Natural killer cell (primary cell): ENCODE measurements around the gene ALLC. TPM values are rescaled to one million over a fixed set of nuclear protein-coding genes. Genes with fewer than 3 reads are reported as not detected.

Experiments
- ATAC-seq, 3 donors: fragments of 150-1000 bp in 2 of 3; fragments of 200-7000 bp in 1 of 3; cut with Tn5 transposase; 1 replicate in 1 of 3; 2 replicates in 2 of 3; pipeline ENCODE4 v1.10.0; 2021; ENCODE audit warnings: mild to moderate bottlenecking in 2 of 3, moderate library complexity in 2 of 3
- DNase-seq, 2 donors: peaks; one replicate each; pipeline versions ENCODE4 v3.0.0 to v3.0.0-alpha.2; 2013 to 2021; ENCODE audit warnings: mixed read lengths in 1 of 2
- H3K27ac ChIP-seq: one replicate; pipeline ENCODE4 v1.5.1; 2013; ENCODE audit warnings: mild to moderate bottlenecking, low read length
- H3K27me3 ChIP-seq: one replicate; pipeline ENCODE4 v1.6.1; 2013; ENCODE audit warnings: low read length; ENCODE audit not compliant: control insufficient read depth, insufficient read depth
- H3K36me3 ChIP-seq: one replicate; pipeline ENCODE4 v1.6.1; 2013; ENCODE audit warnings: low read length; ENCODE audit not compliant: control insufficient read depth, insufficient read depth
- H3K4me1 ChIP-seq: one replicate; pipeline ENCODE4 v1.6.1; 2013; ENCODE audit warnings: low read length; ENCODE audit not compliant: control insufficient read depth, insufficient read depth
- H3K4me3 ChIP-seq: one replicate; pipeline ENCODE4 v1.5.1; 2013; ENCODE audit warnings: low read length
- H3K9me3 ChIP-seq: one replicate; pipeline ENCODE4 v1.6.1; 2013; ENCODE audit warnings: low read length; ENCODE audit not compliant: control insufficient read depth, insufficient read depth
- H3K27ac Mint-ChIP-seq, 2 donors: one replicate each; pipeline ENCODE4 v1.8.0; 2022; ENCODE audit warnings: mild to moderate bottlenecking in 2 of 2, mixed read lengths in 2 of 2, moderate library complexity in 1 of 2
- H3K27me3 Mint-ChIP-seq, 2 donors: one replicate each; pipeline ENCODE4 v1.8.0; 2022; ENCODE audit warnings: low read depth in 2 of 2, mixed read lengths in 2 of 2
- H3K36me3 Mint-ChIP-seq: one replicate; pipeline ENCODE4 v1.8.0; 2022; ENCODE audit warnings: mixed read lengths
- H3K4me1 Mint-ChIP-seq, 2 donors: one replicate each; pipeline ENCODE4 v1.8.0; 2022; ENCODE audit warnings: mixed read lengths in 2 of 2
- H3K4me3 Mint-ChIP-seq: one replicate; pipeline ENCODE4 v1.8.0; 2022; ENCODE audit warnings: mild to moderate bottlenecking, moderate library complexity, mixed read lengths
- H3K9me3 Mint-ChIP-seq, 2 donors: one replicate each; pipeline ENCODE4 v1.8.0; 2022; ENCODE audit warnings: mixed read lengths in 2 of 2
- CTCF ChIP-seq: fragments of 200-600 bp; IDR thresholded peaks from one replicate; pipeline ENCODE4 v1.8.0; 2022; ENCODE audit warnings: antibody characterized with exemption
- WGBS: methylation state at CpG from one replicate; pipeline ENCODE4 v1.1.7; 2013; ENCODE audit warnings: missing lambda C conversion rate; ENCODE audit not compliant: insufficient coverage; 5-methylcytosine and 5-hydroxymethylcytosine counted together
- intact Hi-C: fragments of 100-400 bp; cut with micrococcal nuclease; formaldehyde crosslinking; loops from one replicate; pipeline ENCODE4 v1.14.2; 2022
- total RNA-seq, 4 donors: library from RNA; stranded (reverse); fragments of 120-200 nt in 1 of 4; gene quantifications; one replicate each; pipeline versions ENCODE4 v1.2.3 to v1.2.4, GENCODE V29; 2013 to 2022

Gene ALLC
- total RNA-seq, 3 donors from 2014 or later (not counting 1 experiment from before 2014, with no cell fraction given): not detected

- H3K9me3 ChIP-seq: no peaks in the 10 kb centered on the region
- H3K27ac ChIP-seq: no peak overlapping the region
- 86% methylated on average over 4 of the region's 5 CpGs for WGBS
- Mint-ChIP-seq H3K4me1 (no peaks in the 10 kb centered on the region), H3K36me3 (no peaks in the 10 kb centered on the region), H3K4me3 (no peak overlapping the region), H3K27ac (no peak overlapping the region), H3K27me3 (peaks cover 0 to 3% of the 10 kb centered on the region in 2 donors), H3K9me3 (no peaks in the 10 kb centered on the region)
- no peak overlapping the region for H3K4me3 ChIP-seq
- ATAC-seq: no peak
- H3K4me1 ChIP-seq: no peaks in the 10 kb centered on the region
- TF ChIP-seq CTCF: no peak
- H3K27me3 ChIP-seq: no peaks in the 10 kb centered on the region
- intact Hi-C loops: no loop called here
- no peak for DNase-seq
- H3K36me3 ChIP-seq: no peaks in the 10 kb centered on the region
These were observed 23.6 kb downstream of the ALLC start for GRCh38 chr2:3681625-3682024.

- Mint-ChIP-seq H3K36me3 (no peaks in the 10 kb centered on the region), H3K9me3 (no peaks in the 10 kb centered on the region), H3K4me1 (no peaks in the 10 kb centered on the region), H3K27me3 (peaks cover 0 to 3% of the 10 kb centered on the region in 2 donors), H3K4me3 (no peak overlapping the region), H3K27ac (no peak overlapping the region)
- DNase-seq (no peak), ATAC-seq (no peak)
- Histone ChIP-seq H3K36me3 (no peaks in the 10 kb centered on the region), H3K4me3 (no peak overlapping the region), H3K27ac (no peak overlapping the region), H3K4me1 (no peaks in the 10 kb centered on the region), H3K9me3 (no peaks in the 10 kb centered on the region), H3K27me3 (no peaks in the 10 kb centered on the region)
- whole genome bisulfite sequencing: 62% methylated on average over 5 of the region's 6 CpGs
- intact Hi-C loops: no loop called here
- no peak for TF ChIP-seq CTCF
These were observed 24.8 kb downstream of the ALLC start for GRCh38 chr2:3682811-3683210.

GRCh38 chr2:3683748-3684454, 25.9 kb downstream of the ALLC start:
- Histone ChIP-seq H3K4me3 (no peak overlapping the region), H3K36me3 (no peaks in the 10 kb centered on the region), H3K9me3 (no peaks in the 10 kb centered on the region), H3K27ac (no peak overlapping the region), H3K27me3 (no peaks in the 10 kb centered on the region), H3K4me1 (no peaks in the 10 kb centered on the region)
- no peak for TF ChIP-seq CTCF
- no peak for DNase-seq
- no peak for ATAC-seq
- no peaks in the 10 kb centered on the region for H3K36me3 Mint-ChIP-seq
- WGBS: 83% methylated on average over 2 of the region's 3 CpGs
- no peaks in the 10 kb centered on the region for H3K9me3 Mint-ChIP-seq
- H3K27ac Mint-ChIP-seq: no peak overlapping the region
- H3K4me3 Mint-ChIP-seq: no peak overlapping the region
- no peaks in the 10 kb centered on the region for H3K4me1 Mint-ChIP-seq
- H3K27me3 Mint-ChIP-seq: peaks cover 0 to 3% of the 10 kb centered on the region in 2 donors
- intact Hi-C loops: no loop called here
